ENCODE results near the gene MECR.

MECR gene

GRCh38 chr1:29200906-29201594 is 29.7 kb downstream of the MECR start:
- no peak for DNase-seq

- no peak for DNase-seq
Observed at GRCh38 chr1:29197993-29198392, 32.7 kb downstream of the MECR start.

- peak; percentile 18 for DNase-seq
Observed at GRCh38 chr1:29197590-29197924, 33.2 kb downstream of the MECR start.

GRCh38 chr1:29196863-29197589 is 33.7 kb downstream of the MECR start:
- DNase-seq = no peak

GRCh38 chr1:29195881-29196291 is 34.8 kb downstream of the MECR start:
- DNase-seq = no peak

- no peak for DNase-seq
Observed at GRCh38 chr1:29193879-29194455, 36.8 kb downstream of the MECR start.

- DNase-seq = no peak
Observed at GRCh38 chr1:29190718-29191117, 40.0 kb downstream of the MECR start.

GRCh38 chr1:29186707-29187106 is 44.0 kb downstream of the MECR start:
- DNase-seq = no peak

- no peak for DNase-seq
Observed at GRCh38 chr1:29186252-29186651, 44.5 kb downstream of the MECR start.

GRCh38 chr1:29183287-29183686 is 47.4 kb downstream of the MECR start:
- no peak for DNase-seq

- peak; percentile 99 for DNase-seq
Observed at GRCh38 chr1:29181413-29182225, 49.1 kb downstream of the MECR start, which contains the start of gene SRSF4. SRSF4 (minus strand) TSS chr1:29181900; CDS start chr1:29181752, 148 bp downstream.

GRCh38 chr1:29180497-29181412 is 50.0 kb downstream of the MECR start:
- DNase-seq = peak; percentile 38

GRCh38 chr1:29179641-29180184 is 51.0 kb downstream of the MECR start:
- no peak for DNase-seq

GRCh38 chr1:29177022-29177705 is 53.6 kb downstream of the MECR start:
- DNase-seq = no peak

- DNase-seq = no peak
Observed at GRCh38 chr1:29176576-29176975, 54.2 kb downstream of the MECR start.

- no peak for DNase-seq
Observed at GRCh38 chr1:29172415-29172939, 58.3 kb downstream of the MECR start.

- no peak for DNase-seq
Observed at GRCh38 chr1:29171521-29171920, 59.2 kb downstream of the MECR start.

- no peak for DNase-seq
Observed at GRCh38 chr1:29171089-29171488, 59.6 kb downstream of the MECR start.

GRCh38 chr1:29169976-29170375 is 60.8 kb downstream of the MECR start:
- DNase-seq = no peak

- no peak for DNase-seq
Observed at GRCh38 chr1:29167904-29168303, 62.8 kb downstream of the MECR start.

- no peak for DNase-seq
Observed at GRCh38 chr1:29166291-29166878, 64.3 kb downstream of the MECR start.

All from activated naive CD4-positive, alpha-beta T cell treated with anti-CD3 and anti-CD28 coated beads, Interleukin-2, amount 50 U/mL, for 16 hours (primary cell).